Fibroblast of lung (primary cell): ENCODE measurements around the gene BCLAF1.

Source experiments
- EZH2 ChIP-seq: IDR thresholded peaks from 2 replicates; pipeline ENCODE4 v1.5.1; 2012; ENCODE audit warnings: low read length, control low read depth, mild to moderate bottlenecking; ENCODE audit errors: missing control alignments
- TF ChIP-seq, protein P1 (sequence below), 2 donors: IDR thresholded peaks in 1 of 2; conservative IDR thresholded peaks in 1 of 2; 1 replicate in 1 of 2; 2 replicates in 1 of 2; pipeline ENCODE4 v1.5.1; 2011 to 2012; ENCODE audit warnings: low read length in 2 of 2, control low read depth in 1 of 2, inconsistent platforms in 1 of 2, low read depth in 1 of 2, mild to moderate bottlenecking in 1 of 2

DNA sequence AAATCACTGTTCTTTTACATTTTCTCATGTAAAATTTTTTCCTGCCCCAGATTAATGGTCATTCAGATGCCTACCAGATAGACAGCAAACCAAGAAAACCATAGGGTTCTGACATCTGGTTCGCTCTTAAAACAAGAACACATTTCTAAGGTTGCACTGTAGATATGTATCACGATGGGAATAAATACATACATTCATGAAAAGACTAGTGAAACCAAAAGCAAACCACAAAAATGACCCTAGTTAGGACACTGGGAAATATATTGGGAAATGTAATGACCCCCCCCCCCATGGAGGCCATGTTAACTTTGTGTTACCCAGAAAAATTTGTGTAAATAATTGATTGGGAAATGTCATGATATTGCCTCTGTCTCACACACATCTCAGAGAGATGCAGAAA is 77.0 kb downstream of the BCLAF1 start:
- TF ChIP-seq, protein P1, sequence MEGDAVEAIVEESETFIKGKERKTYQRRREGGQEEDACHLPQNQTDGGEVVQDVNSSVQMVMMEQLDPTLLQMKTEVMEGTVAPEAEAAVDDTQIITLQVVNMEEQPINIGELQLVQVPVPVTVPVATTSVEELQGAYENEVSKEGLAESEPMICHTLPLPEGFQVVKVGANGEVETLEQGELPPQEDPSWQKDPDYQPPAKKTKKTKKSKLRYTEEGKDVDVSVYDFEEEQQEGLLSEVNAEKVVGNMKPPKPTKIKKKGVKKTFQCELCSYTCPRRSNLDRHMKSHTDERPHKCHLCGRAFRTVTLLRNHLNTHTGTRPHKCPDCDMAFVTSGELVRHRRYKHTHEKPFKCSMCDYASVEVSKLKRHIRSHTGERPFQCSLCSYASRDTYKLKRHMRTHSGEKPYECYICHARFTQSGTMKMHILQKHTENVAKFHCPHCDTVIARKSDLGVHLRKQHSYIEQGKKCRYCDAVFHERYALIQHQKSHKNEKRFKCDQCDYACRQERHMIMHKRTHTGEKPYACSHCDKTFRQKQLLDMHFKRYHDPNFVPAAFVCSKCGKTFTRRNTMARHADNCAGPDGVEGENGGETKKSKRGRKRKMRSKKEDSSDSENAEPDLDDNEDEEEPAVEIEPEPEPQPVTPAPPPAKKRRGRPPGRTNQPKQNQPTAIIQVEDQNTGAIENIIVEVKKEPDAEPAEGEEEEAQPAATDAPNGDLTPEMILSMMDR (conservative IDR thresholded peaks at IDR 0.05 in 1 of 2, IDR thresholded peaks at IDR 0.05 in 1 of 2; ENCODE audit: low read depth in 1 of 2, low read length in 2 of 2) = no peak
- no peak for TF ChIP-seq EZH2
